Lower lobe of right lung (tissue), 2 donors: ENCODE results near the gene CDKAL1. TPM values are rescaled to one million over a fixed set of nuclear protein-coding genes. Genes with fewer than 3 reads are reported as not detected.

ENCODE experiments used
- ATAC-seq, 2 donors: fragments of 200-7000 bp; cut with Tn5 transposase; one replicate each; pipeline ENCODE4 v1.9.1; 2020 to 2022; ENCODE audit warnings: mild to moderate bottlenecking in 2 of 2, moderate library complexity in 2 of 2
- DNase-seq: peaks from one replicate; pipeline ENCODE4 v3.0.0-alpha.2; 2020
- H3K27ac ChIP-seq: fragments of 200-600 bp; one replicate; pipeline ENCODE4 v1.8.0; 2022
- H3K27me3 ChIP-seq: fragments of 200-600 bp; one replicate; pipeline ENCODE4 v1.8.0; 2022; ENCODE audit warnings: low read depth
- H3K36me3 ChIP-seq: fragments of 200-600 bp; one replicate; pipeline ENCODE4 v1.8.0; 2022; ENCODE audit warnings: mild to moderate bottlenecking
- H3K4me1 ChIP-seq: fragments of 200-600 bp; one replicate; pipeline ENCODE4 v1.8.0; 2022
- H3K4me3 ChIP-seq: fragments of 200-600 bp; one replicate; pipeline ENCODE4 v1.8.0; 2022; ENCODE audit warnings: mild to moderate bottlenecking
- H3K9me3 ChIP-seq: fragments of 200-600 bp; one replicate; pipeline ENCODE4 v1.8.0; 2022
- intact Hi-C: fragments of 100-400 bp; cut with DNase I; formaldehyde crosslinking; loops from one replicate; pipeline ENCODE4 v1.11.0; 2022
- total RNA-seq: library from RNA; stranded (reverse); fragmentation: NEBNext Ultra II Directional; extraction: Animal tissue kit (Norgen Biotek cat#: 25700); gene quantifications from one replicate; pipeline ENCODE4 v1.2.1, GENCODE V29; 2021
- TF ChIP-seq, protein P1 (sequence below): fragments of 200-600 bp; IDR thresholded peaks from one replicate; pipeline ENCODE4 v1.8.0; 2022; ENCODE audit warnings: antibody characterized with exemption, mild to moderate bottlenecking
- donor health status: DM: no; HTN: yes; CAD: no; lungs with severe emphysema.

Gene CDKAL1
- total RNA-seq, 1 donor from 2014 or later: 16.0 TPM

DNA sequence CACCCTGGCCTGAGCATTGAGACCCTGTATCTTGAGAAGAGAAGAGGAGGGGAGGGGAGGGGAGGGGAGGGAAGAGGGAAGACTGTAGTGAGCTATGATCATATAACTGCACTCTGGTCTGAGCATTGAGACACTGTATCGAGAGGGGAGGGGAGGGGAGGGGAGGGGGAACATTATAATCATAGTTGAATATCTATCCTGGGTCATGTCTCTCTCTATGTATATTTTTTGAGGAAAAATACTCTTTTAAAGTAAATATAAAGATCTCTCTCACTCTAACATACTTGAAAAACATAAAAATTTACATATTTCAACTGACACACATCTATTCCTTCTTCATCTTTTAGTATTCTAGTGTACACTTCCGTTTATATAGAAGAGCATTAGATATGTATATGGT lies 431.0 kb downstream of the CDKAL1 start:
- H3K4me1 ChIP-seq: no peaks in the 10 kb centered on the region
- H3K4me3 ChIP-seq: no peak overlapping the region
- peaks cover 16% of the 10 kb centered on the region for H3K9me3 ChIP-seq
- no peak for DNase-seq
- TF ChIP-seq, protein P1, sequence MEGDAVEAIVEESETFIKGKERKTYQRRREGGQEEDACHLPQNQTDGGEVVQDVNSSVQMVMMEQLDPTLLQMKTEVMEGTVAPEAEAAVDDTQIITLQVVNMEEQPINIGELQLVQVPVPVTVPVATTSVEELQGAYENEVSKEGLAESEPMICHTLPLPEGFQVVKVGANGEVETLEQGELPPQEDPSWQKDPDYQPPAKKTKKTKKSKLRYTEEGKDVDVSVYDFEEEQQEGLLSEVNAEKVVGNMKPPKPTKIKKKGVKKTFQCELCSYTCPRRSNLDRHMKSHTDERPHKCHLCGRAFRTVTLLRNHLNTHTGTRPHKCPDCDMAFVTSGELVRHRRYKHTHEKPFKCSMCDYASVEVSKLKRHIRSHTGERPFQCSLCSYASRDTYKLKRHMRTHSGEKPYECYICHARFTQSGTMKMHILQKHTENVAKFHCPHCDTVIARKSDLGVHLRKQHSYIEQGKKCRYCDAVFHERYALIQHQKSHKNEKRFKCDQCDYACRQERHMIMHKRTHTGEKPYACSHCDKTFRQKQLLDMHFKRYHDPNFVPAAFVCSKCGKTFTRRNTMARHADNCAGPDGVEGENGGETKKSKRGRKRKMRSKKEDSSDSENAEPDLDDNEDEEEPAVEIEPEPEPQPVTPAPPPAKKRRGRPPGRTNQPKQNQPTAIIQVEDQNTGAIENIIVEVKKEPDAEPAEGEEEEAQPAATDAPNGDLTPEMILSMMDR: no peak
- ATAC-seq: no peak
- H3K36me3 ChIP-seq: no peaks in the 10 kb centered on the region
- intact Hi-C loops: no loop called here
- H3K27me3 ChIP-seq: no peaks in the 10 kb centered on the region
- H3K27ac ChIP-seq: no peak overlapping the region

DNA sequence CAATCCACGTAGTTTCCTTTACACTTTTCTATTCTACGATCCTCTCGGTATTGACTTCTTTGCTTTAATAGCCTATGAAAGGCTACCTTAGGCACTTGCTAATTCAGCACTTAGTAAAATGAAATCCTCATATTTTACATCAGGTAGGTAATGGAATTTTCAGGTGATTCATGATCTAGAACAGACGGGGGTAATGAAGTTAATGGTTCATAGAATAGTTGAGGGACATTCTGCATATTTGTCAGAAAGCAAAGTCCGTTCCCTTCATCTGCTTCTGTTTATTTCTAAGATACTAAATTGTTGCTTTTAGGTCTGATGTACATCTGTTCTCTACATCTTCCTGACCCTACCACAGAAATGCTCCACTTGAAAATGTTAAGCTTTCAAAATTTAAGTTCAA lies 431.7 kb downstream of the CDKAL1 start:
- intact Hi-C loops: no loop called here
- no peaks in the 10 kb centered on the region for H3K36me3 ChIP-seq
- H3K27me3 ChIP-seq: no peaks in the 10 kb centered on the region
- H3K4me1 ChIP-seq: no peaks in the 10 kb centered on the region
- TF ChIP-seq, protein P1: no peak
- peaks cover 16% of the 10 kb centered on the region for H3K9me3 ChIP-seq
- ATAC-seq (no peak), DNase-seq (no peak)
- H3K4me3 ChIP-seq: no peak overlapping the region
- no peak overlapping the region for H3K27ac ChIP-seq

DNA sequence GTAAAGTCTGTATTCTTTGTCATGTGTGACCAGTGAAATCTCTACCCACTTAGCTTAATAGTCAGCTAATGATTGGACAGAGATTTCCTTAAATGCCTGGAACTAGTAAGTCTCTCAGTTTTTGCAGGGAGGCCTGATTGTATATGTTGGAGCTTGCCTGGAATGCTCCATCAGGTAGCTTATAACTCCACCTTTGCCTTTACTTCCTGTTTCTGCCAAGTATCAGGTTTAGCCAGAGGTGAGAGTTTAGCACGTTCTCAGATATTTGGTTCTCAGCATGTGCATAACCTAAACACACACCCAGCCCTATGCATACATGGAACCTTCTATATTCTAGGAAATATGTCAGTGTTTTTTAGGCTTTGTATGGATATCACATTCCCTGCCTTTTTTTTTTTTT lies 435.3 kb downstream of the CDKAL1 start:
- Histone ChIP-seq H3K4me3 (no peak overlapping the region), H3K9me3 (peaks cover 16% of the 10 kb centered on the region), H3K36me3 (no peaks in the 10 kb centered on the region), H3K4me1 (no peaks in the 10 kb centered on the region), H3K27ac (no peak overlapping the region), H3K27me3 (no peaks in the 10 kb centered on the region)
- TF ChIP-seq, protein P1: no peak
- DNase-seq: no peak
- intact Hi-C loops: no loop called here
- ATAC-seq: no peak

DNA sequence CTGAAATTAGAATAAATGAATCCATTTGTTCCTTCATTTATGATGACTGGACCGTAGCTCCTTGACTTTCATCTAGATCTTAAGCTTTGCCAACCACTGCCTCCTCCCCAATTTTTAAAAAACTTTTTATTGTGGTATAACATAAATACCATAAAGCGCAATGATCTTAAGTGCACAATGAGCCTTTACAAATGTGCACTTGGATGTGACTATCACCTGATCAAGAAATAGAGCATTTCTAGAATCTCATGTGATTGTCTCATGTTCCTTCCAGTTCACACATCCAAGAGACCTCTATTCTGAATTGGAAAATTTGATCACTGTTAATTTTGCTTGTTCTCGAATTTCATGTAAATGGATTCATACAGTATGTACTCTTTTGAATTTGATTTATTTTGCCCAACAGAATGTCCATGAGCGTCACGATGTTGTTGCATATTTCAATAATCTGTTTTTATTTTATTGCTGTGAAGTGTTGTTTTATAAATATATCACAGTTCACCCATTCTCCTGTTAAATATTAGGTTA lies 442.2 kb downstream of the CDKAL1 start:
- no peak for DNase-seq
- Histone ChIP-seq H3K4me1 (no peaks in the 10 kb centered on the region), H3K9me3 (no peaks in the 10 kb centered on the region), H3K36me3 (no peaks in the 10 kb centered on the region), H3K27ac (no peak overlapping the region), H3K4me3 (no peak overlapping the region), H3K27me3 (no peaks in the 10 kb centered on the region)
- ATAC-seq: no peak
- TF ChIP-seq, protein P1: no peak
- intact Hi-C loops: no loop called here

DNA sequence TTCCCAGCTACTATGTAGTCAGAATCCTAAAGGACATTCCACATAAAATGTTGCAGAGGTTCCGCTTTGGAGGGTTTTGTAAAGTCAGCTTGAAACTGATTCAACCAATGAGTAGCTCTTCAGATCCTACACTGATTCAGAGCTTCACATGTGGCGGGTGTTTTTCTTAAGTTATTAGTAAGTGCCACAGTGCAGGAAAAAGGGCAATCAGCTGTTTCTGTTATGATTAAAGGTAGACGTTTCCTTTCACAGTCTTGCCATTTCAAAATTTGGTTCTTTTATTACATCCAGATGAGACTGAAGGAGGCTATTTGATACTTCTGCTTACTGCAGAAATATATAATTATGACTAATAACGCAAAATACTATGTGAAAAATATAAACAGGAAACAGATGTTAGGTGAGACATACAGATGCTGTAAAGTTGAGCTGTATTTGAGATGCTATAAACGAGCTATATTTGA lies 443.9 kb downstream of the CDKAL1 start:
- H3K4me3 ChIP-seq: no peak overlapping the region
- no peaks in the 10 kb centered on the region for H3K27me3 ChIP-seq
- no peaks in the 10 kb centered on the region for H3K9me3 ChIP-seq
- TF ChIP-seq, protein P1: no peak
- no peak overlapping the region for H3K27ac ChIP-seq
- DNase-seq (no peak), ATAC-seq (no peak)
- H3K4me1 ChIP-seq: no peaks in the 10 kb centered on the region
- no peaks in the 10 kb centered on the region for H3K36me3 ChIP-seq
- intact Hi-C loops: no loop called here
